Measurements from ENCODE around the gene CLDN20.

DNA sequence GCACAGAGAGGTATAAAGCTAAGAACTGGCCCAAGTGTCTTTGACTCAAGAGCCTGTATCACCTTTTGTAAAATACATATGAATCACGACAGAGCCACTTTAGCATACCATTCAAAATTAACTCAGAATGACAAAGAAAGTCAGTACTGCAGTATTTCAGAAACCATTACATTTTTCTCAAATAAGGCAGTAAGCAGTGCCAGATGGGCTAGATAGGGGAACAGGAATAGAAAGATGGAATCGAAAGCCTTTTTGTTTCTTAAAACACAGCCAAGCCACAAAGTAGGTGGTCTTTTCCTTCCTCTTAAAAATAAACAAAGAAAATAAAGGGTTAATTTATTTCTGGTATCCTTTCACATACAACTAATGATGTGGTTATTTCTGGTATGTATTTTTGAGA, 10.3 kb downstream of the CLDN20 start:
- TF ChIP-seq CBX5 (IDR thresholded peaks at IDR 0.05; ENCODE audit: low read depth, low read length) (no peak), CHD2 (IDR thresholded peaks at IDR 0.05; ENCODE audit: low read length) (no peak), POLR2A (IDR thresholded peaks at IDR 0.05; ENCODE audit: control extremely low read depth in 1 of 2, low read depth in 2 of 2, low read length in 2 of 2) (no peak)

Data from H1 (cell line).